HG03442 (cell line): ENCODE data around the gene CNTN1.
A peak's percentile ranks its signal among the peaks of the same experiment; 100 is the strongest.

Experiments
- ATAC-seq: cut with Tn5 transposase; IDR thresholded peaks from one replicate; pipeline ENCODE4 v1.9.1; 2021; ENCODE audit warnings: mild to moderate bottlenecking, moderate library complexity; ENCODE audit not compliant: unreplicated experiment

The CNTN1 gene

GRCh38 chr12:40834321-40834720 is 142.1 kb downstream of the CNTN1 start:
- no peak for ATAC-seq

- no peak for ATAC-seq
These were observed 145.7 kb downstream of the CNTN1 start for GRCh38 chr12:40837891-40838429.

GRCh38 chr12:40843495-40843894 is 151.3 kb downstream of the CNTN1 start:
- no peak for ATAC-seq

- no peak for ATAC-seq
These were observed 161.0 kb downstream of the CNTN1 start for GRCh38 chr12:40853221-40853620.

GRCh38 chr12:40854604-40855003 is 162.4 kb downstream of the CNTN1 start:
- no peak for ATAC-seq

- no peak for ATAC-seq
These were observed 172.7 kb downstream of the CNTN1 start for GRCh38 chr12:40864891-40865290.

- ATAC-seq, result no peak
These were observed 178.7 kb downstream of the CNTN1 start for GRCh38 chr12:40870981-40871380.

- ATAC-seq, result no peak
These were observed 182.6 kb downstream of the CNTN1 start for GRCh38 chr12:40874868-40875267.

- ATAC-seq, result no peak
These were observed 197.1 kb downstream of the CNTN1 start for GRCh38 chr12:40889329-40889728.

- no peak for ATAC-seq
These were observed 200.3 kb downstream of the CNTN1 start for GRCh38 chr12:40892528-40892927.

- no peak for ATAC-seq
These were observed 206.3 kb downstream of the CNTN1 start for GRCh38 chr12:40898505-40898904.

GRCh38 chr12:40903040-40903439 is 210.8 kb downstream of the CNTN1 start:
- no peak for ATAC-seq

- ATAC-seq, result peak; percentile 98
These were observed 214.9 kb downstream of the CNTN1 start for GRCh38 chr12:40907115-40907527.

- ATAC-seq, result no peak
These were observed 219.4 kb downstream of the CNTN1 start for GRCh38 chr12:40911676-40912075.

- ATAC-seq, result no peak
These were observed 222.9 kb downstream of the CNTN1 start for GRCh38 chr12:40915172-40915571.

GRCh38 chr12:40917561-40917960 is 225.3 kb downstream of the CNTN1 start:
- ATAC-seq, result no peak

GRCh38 chr12:40921563-40922163 is 229.4 kb downstream of the CNTN1 start:
- ATAC-seq, result no peak

- no peak for ATAC-seq
These were observed 245.7 kb downstream of the CNTN1 start for GRCh38 chr12:40937891-40938290.

- ATAC-seq, result no peak
These were observed 250.1 kb downstream of the CNTN1 start for GRCh38 chr12:40942326-40942725.

GRCh38 chr12:40945772-40946171 is 253.5 kb downstream of the CNTN1 start:
- no peak for ATAC-seq

GRCh38 chr12:40946612-40947194 is 254.5 kb downstream of the CNTN1 start:
- ATAC-seq, result no peak

GRCh38 chr12:40947797-40948196 is 255.6 kb downstream of the CNTN1 start:
- ATAC-seq, result no peak

- ATAC-seq, result no peak
These were observed 260.8 kb downstream of the CNTN1 start for GRCh38 chr12:40953076-40953475.
